HG03097 (cell line): ENCODE measurements around the gene BTBD17.

ENCODE experiments used
- ATAC-seq: cut with Tn5 transposase; IDR thresholded peaks from one replicate; pipeline ENCODE4 v1.9.1; 2021; ENCODE audit not compliant: unreplicated experiment, low FRiP score

BTBD17 gene

GRCh38 chr17:74387365-74388218, 25.9 kb upstream of the BTBD17 start:
- no peak for ATAC-seq

DNA sequence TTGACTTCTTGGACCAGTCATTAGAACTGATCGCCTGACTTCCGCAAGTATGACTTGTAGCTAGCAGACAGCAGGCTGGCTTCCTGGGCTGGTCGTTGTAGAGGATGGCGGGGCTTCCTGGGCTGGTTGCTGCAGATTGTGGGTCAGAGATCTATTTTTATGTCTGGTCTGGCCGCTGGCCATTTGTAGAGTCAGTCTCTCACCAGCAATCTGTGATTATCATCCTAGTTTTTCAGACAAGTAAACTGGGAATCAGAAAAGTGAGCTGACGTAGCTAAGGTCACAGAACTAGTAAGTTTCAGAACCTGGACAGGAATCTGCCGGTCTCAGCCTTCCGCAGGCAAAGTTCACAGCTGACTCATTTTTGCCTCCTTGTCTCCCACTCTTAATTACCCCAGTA, 24.7 kb upstream of the BTBD17 start:
- ATAC-seq, result no peak

- no peak for ATAC-seq
These were observed 23.5 kb upstream of the BTBD17 start for GRCh38 chr17:74385201-74385600.

GRCh38 chr17:74383141-74383540, 21.5 kb upstream of the BTBD17 start:
- ATAC-seq, result no peak

GRCh38 chr17:74380959-74381808, 19.5 kb upstream of the BTBD17 start:
- no peak for ATAC-seq

GRCh38 chr17:74380086-74380958, 18.7 kb upstream of the BTBD17 start:
- no peak for ATAC-seq

DNA sequence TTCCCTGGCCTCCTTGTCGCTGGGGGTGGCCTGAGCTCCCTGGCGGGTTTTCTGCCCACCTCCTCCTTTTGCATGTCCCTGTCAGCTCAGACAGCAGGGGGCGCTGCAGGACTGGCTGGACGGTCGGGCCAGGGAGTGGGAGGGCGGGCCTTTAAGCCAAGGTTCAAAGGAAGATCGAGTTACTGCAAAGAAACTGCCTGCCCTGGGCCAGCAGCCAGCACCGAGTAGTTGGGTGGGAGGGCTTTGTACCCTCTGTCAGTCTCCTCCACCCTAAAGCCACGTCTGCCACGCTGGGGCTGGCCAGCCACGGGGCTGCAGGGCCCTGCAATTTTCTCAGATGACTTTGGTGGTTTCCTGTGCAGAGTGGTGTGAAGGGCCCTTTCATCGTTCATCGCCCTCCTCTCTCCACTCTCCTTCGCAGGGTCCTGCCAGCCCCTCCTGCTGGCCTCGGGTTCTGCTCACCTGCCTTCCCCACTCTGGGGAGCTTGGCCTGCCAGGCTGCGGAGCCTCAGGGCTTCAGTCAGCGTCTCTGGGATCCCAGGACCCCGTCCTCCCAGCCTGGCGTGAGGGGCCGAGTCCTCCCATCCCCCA, 17.9 kb upstream of the BTBD17 start:
- ATAC-seq, result no peak

DNA sequence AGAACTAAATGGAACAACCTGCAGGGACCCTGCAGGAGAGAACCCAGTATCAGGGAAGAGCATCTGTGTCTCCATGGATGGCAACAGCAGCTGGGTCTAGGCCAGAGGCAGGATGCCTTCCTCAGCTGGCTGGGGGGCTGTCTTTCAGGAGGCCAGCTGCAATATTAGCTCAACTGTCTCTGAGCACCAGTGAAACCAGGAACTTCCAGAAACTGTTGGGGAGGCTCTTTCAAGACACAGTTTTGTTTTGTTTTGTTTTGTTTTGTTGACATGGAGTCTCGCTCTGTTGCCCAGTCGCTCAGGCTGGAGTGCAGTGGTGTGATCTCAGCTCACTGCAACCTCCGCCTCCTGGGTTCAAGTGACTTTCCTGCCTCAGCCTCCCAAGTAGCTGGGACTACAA, 13.2 kb upstream of the BTBD17 start:
- no peak for ATAC-seq

GRCh38 chr17:74373838-74374606, 12.4 kb upstream of the BTBD17 start:
- ATAC-seq, result no peak

DNA sequence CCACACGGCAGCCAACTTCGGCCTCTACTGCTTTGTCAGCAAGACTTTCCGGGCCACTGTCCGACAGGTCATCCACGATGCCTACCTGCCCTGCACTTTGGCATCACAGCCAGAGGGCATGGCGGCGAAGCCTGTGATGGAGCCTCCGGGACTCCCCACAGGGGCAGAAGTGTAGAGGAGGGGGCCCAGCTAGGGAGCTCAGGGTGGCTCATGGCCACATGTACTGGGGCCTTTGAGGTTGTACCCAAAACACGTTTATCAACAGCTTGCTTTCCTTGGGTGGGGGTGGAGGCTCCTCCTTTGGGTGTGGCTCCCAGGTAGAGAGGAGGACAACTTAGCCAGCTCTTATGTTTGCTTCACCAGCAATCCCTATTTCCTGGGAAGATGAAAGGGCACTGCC, 10.8 kb upstream of the BTBD17 start:
- no peak for ATAC-seq

- ATAC-seq, result no peak
These were observed 10.0 kb upstream of the BTBD17 start for GRCh38 chr17:74371653-74372147.

- ATAC-seq, result no peak
These were observed 8.2 kb upstream of the BTBD17 start for GRCh38 chr17:74369665-74370490.

GRCh38 chr17:74369221-74369620, 7.6 kb upstream of the BTBD17 start:
- no peak for ATAC-seq

- ATAC-seq, result no peak
These were observed 6.8 kb upstream of the BTBD17 start for GRCh38 chr17:74368341-74369081.

DNA sequence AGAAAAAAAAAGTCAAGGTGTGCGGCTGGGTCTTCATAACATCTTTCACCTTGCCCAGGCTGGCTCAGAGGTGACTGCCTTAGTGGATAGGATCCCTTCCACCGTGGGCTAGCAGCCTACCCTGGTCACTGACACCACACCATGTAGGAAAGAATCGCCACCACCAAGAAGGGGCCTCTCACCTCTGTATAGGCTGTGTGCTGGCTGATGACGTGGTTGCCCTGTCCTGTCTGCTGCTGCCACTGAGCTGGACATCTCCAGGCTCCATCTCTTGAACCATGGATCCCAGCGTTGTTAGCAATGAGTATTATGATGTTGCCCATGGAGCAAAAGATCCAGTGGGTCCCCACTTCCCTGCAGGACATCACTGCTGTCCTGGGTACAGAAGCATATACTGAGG, 5.5 kb upstream of the BTBD17 start, which contains the start of gene GPR142:
Gene GPR142, plus strand, starts transcription at position 301 of the 400 bp plus-strand sequence. CDS start 2,035 bp downstream, outside the sequence.
- no peak for ATAC-seq

- ATAC-seq, result no peak
These were observed 1.3 kb upstream of the BTBD17 start for GRCh38 chr17:74362810-74363498.

DNA sequence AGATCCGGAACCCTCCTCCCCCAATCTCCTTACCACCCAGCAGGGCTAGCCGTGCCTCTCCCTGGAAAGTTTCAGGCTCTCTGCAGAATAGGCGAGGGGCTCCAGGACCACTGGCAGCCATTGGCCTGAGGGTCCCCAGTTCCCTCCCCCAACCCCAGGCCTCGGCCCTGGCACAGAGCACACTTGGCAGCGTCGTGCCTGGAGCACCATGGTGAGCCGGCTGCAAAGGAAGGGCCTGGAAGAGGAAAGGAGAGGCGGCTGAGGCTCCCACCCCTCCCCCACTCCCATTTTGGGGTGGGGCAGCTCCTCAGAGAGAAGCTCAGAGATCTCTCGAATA, 369 bp upstream of the BTBD17 start:
- ATAC-seq, result no peak
